DOHH2 (cell line): ENCODE data around the gene GLI2.

ENCODE experiments used
- H3F3A ChIP-seq: fragments of 200-600 bp; sonication (generic), shearing (Covaris generic); 2 replicates; pipeline ENCODE4 v1.6.0; 2016; ENCODE audit warnings: antibody characterized with exemption, mild to moderate bottlenecking; ENCODE audit not compliant: control insufficient read depth, insufficient read depth
- H3K27ac ChIP-seq: fragments of 200-600 bp; sonication (generic); 2 replicates; pipeline ENCODE4 v1.5.1; 2014; ENCODE audit warnings: low read depth, mild to moderate bottlenecking, low read length, moderate library complexity
- H3K27me3 ChIP-seq: fragments of 200-600 bp; sonication (generic); 2 replicates; pipeline ENCODE4 v1.6.1; 2014; ENCODE audit warnings: mild to moderate bottlenecking, low read length, mixed read lengths; ENCODE audit not compliant: control insufficient read depth
- H3K36me3 ChIP-seq: fragments of 200-600 bp; sonication (generic); 2 replicates; pipeline ENCODE4 v1.6.1; 2014; ENCODE audit warnings: mild to moderate bottlenecking, low read length, moderate library complexity, mixed read lengths; ENCODE audit not compliant: control insufficient read depth
- H3K4me1 ChIP-seq: fragments of 200-600 bp; sonication (generic); 2 replicates; pipeline ENCODE4 v1.6.1; 2014; ENCODE audit warnings: mild to moderate bottlenecking, low read length, mixed read lengths; ENCODE audit not compliant: control insufficient read depth
- H3K4me2 ChIP-seq: fragments of 200-600 bp; sonication (generic); 2 replicates; pipeline ENCODE4 v1.6.0; 2014; ENCODE audit warnings: mild to moderate bottlenecking, low read length, moderate library complexity
- H3K4me3 ChIP-seq: fragments of 200-600 bp; sonication (generic); 2 replicates; pipeline ENCODE4 v1.5.1; 2014; ENCODE audit warnings: mild to moderate bottlenecking, low read length, mixed read lengths
- H3K79me2 ChIP-seq: fragments of 200-600 bp; sonication (generic); 2 replicates; pipeline ENCODE4 v1.6.1; 2014; ENCODE audit warnings: mild to moderate bottlenecking, low read length, mixed read lengths; ENCODE audit not compliant: control insufficient read depth
- H3K9me2 ChIP-seq: fragments of 200-600 bp; sonication (generic); replicated peaks from 2 replicates; pipeline ENCODE4 v1.6.1; 2014; ENCODE audit warnings: mild to moderate bottlenecking, low read length, mixed read lengths; ENCODE audit not compliant: control insufficient read depth
- H3K9me3 ChIP-seq: fragments of 200-600 bp; sonication (generic); 2 replicates; pipeline ENCODE4 v1.6.1; 2014; ENCODE audit warnings: antibody characterized with exemption, low read length, mixed read lengths; ENCODE audit not compliant: control insufficient read depth, insufficient read depth
- H4K20me1 ChIP-seq: fragments of 200-600 bp; sonication (generic); 2 replicates; pipeline ENCODE4 v1.6.0; 2014; ENCODE audit warnings: low read depth, mild to moderate bottlenecking, antibody characterized with exemption, low read length, moderate library complexity; ENCODE audit not compliant: control insufficient read depth, insufficient read depth
- EZH2phosphoT487 ChIP-seq: fragments of 200-600 bp; sonication (generic); IDR thresholded peaks from 2 replicates; pipeline ENCODE4 v1.6.1; 2017; ENCODE audit warnings: borderline replicate concordance, mild to moderate bottlenecking, antibody characterized with exemption, low read length, moderate library complexity, mixed read lengths
- TF ChIP-seq, protein P1 (sequence below): fragments of 200-600 bp; sonication (generic); IDR thresholded peaks from one replicate; pipeline ENCODE4 v1.5.1; 2014; ENCODE audit warnings: antibody characterized with exemption, mild to moderate bottlenecking, low read depth, low read length; ENCODE audit not compliant: poor library complexity, severe bottlenecking

Gene GLI2

DNA sequence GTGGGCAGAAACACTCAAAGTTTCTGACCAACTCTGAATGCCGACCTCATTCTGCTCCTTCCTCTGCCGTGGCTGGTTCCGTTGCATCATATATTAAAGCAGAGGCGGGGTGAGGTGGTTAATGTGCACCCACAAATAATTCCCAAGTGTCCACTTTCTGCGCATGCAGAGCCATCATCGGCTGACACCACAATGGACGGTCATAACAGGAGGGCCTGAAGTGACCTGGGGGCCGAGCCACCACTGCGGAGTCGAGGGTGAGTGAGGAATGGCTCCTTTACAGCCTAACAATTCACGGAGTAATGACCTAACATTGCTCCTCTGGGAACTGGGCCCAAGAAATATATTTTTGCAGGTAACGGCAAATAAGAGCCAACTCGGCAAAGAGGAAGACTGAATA, 32.9 kb upstream of the GLI2 start:
- Histone ChIP-seq H3K4me3 (no peak overlapping the region), H3K27ac (no peak overlapping the region), H3K4me2 (no peak overlapping the region), H3K9me3 (no peaks in the 10 kb centered on the region), H3K9me2 (no peaks in the 10 kb centered on the region), H3K79me2 (no peaks in the 10 kb centered on the region), H3K36me3 (no peaks in the 10 kb centered on the region), H3K4me1 (no peaks in the 10 kb centered on the region), H3F3A (no peaks in the 10 kb centered on the region), H3K27me3 (peaks cover 5% of the 10 kb centered on the region; the same call in 1 of the 2 replicates), H4K20me1 (no peaks in the 10 kb centered on the region)
- TF ChIP-seq EZH2phosphoT487, result no peak
- TF ChIP-seq, protein P1, sequence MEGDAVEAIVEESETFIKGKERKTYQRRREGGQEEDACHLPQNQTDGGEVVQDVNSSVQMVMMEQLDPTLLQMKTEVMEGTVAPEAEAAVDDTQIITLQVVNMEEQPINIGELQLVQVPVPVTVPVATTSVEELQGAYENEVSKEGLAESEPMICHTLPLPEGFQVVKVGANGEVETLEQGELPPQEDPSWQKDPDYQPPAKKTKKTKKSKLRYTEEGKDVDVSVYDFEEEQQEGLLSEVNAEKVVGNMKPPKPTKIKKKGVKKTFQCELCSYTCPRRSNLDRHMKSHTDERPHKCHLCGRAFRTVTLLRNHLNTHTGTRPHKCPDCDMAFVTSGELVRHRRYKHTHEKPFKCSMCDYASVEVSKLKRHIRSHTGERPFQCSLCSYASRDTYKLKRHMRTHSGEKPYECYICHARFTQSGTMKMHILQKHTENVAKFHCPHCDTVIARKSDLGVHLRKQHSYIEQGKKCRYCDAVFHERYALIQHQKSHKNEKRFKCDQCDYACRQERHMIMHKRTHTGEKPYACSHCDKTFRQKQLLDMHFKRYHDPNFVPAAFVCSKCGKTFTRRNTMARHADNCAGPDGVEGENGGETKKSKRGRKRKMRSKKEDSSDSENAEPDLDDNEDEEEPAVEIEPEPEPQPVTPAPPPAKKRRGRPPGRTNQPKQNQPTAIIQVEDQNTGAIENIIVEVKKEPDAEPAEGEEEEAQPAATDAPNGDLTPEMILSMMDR, result no peak

DNA sequence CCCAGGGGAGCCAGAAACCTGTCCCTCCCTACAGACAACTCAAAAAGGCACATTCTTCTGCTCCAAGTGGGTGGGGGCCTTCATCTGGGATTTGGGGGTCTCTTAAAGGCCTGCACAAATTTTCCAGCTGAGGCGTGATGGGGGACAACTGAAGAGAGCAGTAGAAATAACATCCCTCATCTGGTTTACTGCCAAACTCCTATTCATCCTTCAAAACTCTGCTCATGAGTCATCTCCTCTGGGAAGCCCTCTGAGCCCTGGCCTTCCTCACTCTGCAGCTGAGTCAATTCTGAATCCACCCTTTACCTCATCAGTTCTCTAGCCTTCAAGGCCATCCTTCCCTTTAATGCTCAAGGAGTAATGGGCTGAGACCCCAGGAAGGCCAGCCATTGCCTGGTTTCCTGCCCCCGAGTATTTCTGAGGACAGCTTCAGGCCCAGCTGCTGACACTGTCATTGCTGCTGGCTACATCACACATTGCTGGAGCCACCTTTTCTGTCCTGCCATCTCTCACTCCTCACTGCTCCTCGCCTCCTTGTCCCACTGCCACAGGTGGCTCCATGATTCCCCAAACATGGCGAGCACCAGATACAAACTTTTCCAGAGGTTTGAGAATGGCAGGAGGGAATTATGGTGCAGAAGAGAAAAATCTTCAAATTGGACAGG, 32.2 kb upstream of the GLI2 start:
- TF ChIP-seq, protein P1, result no peak
- no peak for TF ChIP-seq EZH2phosphoT487
- no peaks in the 10 kb centered on the region for H3K9me2 ChIP-seq

GRCh38 chr2:120704696-120705095, 31.0 kb upstream of the GLI2 start:
- Histone ChIP-seq H3K9me3 (no peaks in the 10 kb centered on the region), H3K27ac (no peak overlapping the region), H3K79me2 (no peaks in the 10 kb centered on the region), H3K4me1 (no peaks in the 10 kb centered on the region), H3K4me2 (no peak overlapping the region), H3F3A (no peaks in the 10 kb centered on the region), H3K4me3 (no peak overlapping the region), H4K20me1 (no peaks in the 10 kb centered on the region), H3K36me3 (no peaks in the 10 kb centered on the region), H3K27me3 (no peaks in the 10 kb centered on the region), H3K9me2 (no peaks in the 10 kb centered on the region)
- TF ChIP-seq, protein P1, result no peak
- TF ChIP-seq EZH2phosphoT487, result no peak

More for the DNA sequence above, 32.2 kb upstream of the GLI2 start:
- Histone ChIP-seq H3K9me3 (no peaks in the 10 kb centered on the region), H3K36me3 (no peaks in the 10 kb centered on the region), H3K27me3 (peaks cover 3% of the 10 kb centered on the region; the same call in 1 of the 2 replicates), H3K4me1 (no peaks in the 10 kb centered on the region), H3K79me2 (no peaks in the 10 kb centered on the region), H4K20me1 (no peaks in the 10 kb centered on the region), H3K27ac (no peak overlapping the region), H3K4me3 (no peak overlapping the region), H3F3A (no peaks in the 10 kb centered on the region), H3K4me2 (no peak overlapping the region)
